Kidney (tissue), 14 donors: ENCODE results near the gene NAT9. TPM values are rescaled to one million over a fixed set of nuclear protein-coding genes. Genes with fewer than 3 reads are reported as not detected.

Experiments used
- DNase-seq, 5 donors: peaks; one replicate each; pipeline ENCODE4 v3.0.0-alpha.2; 2013 to 2020
- FAIRE-seq: peaks from 2 replicates; lab custom pipeline; 2012; peaks lifted over from hg19 to GRCh38; lab: Jason Lieb, UNC
- H3K27ac ChIP-seq, 2 donors: one replicate each; pipeline ENCODE4 v1.7.0; 2013; ENCODE audit warnings: low read depth in 2 of 2, low read length in 2 of 2, inconsistent platforms in 1 of 2
- H3K27me3 ChIP-seq: one replicate; pipeline ENCODE4 v1.7.1; 2013; ENCODE audit warnings: low read length, inconsistent platforms; ENCODE audit not compliant: control insufficient read depth, insufficient read depth
- H3K36me3 ChIP-seq, 3 donors: one replicate each; pipeline versions ENCODE4 v1.7.0 to v1.7.1; 2013; ENCODE audit warnings: low read length in 3 of 3, control low read depth in 1 of 3, inconsistent platforms in 1 of 3; ENCODE audit not compliant: insufficient read depth in 3 of 3, control insufficient read depth in 2 of 3
- H3K4me1 ChIP-seq, 3 donors: one replicate each; pipeline versions ENCODE4 v1.7.0 to v1.7.1; 2013; ENCODE audit warnings: low read length in 3 of 3, inconsistent platforms in 1 of 3, low read depth in 1 of 3; ENCODE audit not compliant: control insufficient read depth in 2 of 3, insufficient read depth in 2 of 3
- H3K4me3 ChIP-seq, 3 donors: one replicate each; pipeline versions ENCODE4 v1.7.0 to v1.8.1; 2013; ENCODE audit warnings: low read length in 3 of 3, control low read depth in 1 of 3, inconsistent platforms in 1 of 3
- H3K9ac ChIP-seq, 3 donors: one replicate each; pipeline versions ENCODE4 v1.7.0 to v1.7.1; 2013; ENCODE audit warnings: low read length in 3 of 3, control low read depth in 1 of 3, inconsistent platforms in 1 of 3
- H3K9me3 ChIP-seq, 3 donors: one replicate each; pipeline versions ENCODE4 v1.7.0 to v1.7.1; 2013; ENCODE audit warnings: low read length in 3 of 3, control low read depth in 1 of 3, inconsistent platforms in 1 of 3; ENCODE audit not compliant: control insufficient read depth in 2 of 3, insufficient read depth in 1 of 3
- CTCF ChIP-seq: IDR thresholded peaks from 3 replicates; pipeline ENCODE4 v1.5.1; 2012; ENCODE audit warnings: mild to moderate bottlenecking, moderate library complexity, borderline replicate concordance; ENCODE audit not compliant: insufficient read depth; ENCODE audit errors: extremely low read depth
- intact Hi-C: fragments of 100-400 bp; cut with DNase I; formaldehyde crosslinking; loops from one replicate; pipeline ENCODE4 v1.11.1; 2022
- polyA plus RNA-seq: library from polyadenylated mRNA; stranded (reverse); fragments of 350-450 nt; fragmentation: Illumina TruSeq; extraction: RNeasy Lipid Tissue Mini Kit (QIAGEN cat#74804); gene quantifications from one replicate; pipeline ENCODE4 v1.2.3, GENCODE V29; 2014; ENCODE audit warnings: low read depth, low replicate concordance; ENCODE audit not compliant: insufficient read depth
- total RNA-seq: library from RNA; stranded (reverse); fragmentation: NEBNext Ultra II Directional; extraction: Animal tissue kit (Norgen Biotek cat#: 25700); gene quantifications from one replicate; pipeline ENCODE4 v1.2.1, GENCODE V29; 2021
- donor health status: control.
- donor health status: control.
- donor health status: control.
- donor health status: control.
- donor health status: control.
- donor health status: DM: yes; HTN: yes; CAD: no.
- donor health status: Normal renal cell carcinoma (clear cell type).

The NAT9 gene
- total and polyA plus RNA-seq, 2 donors from 2014 or later = 33.5 to 41.5 TPM

- intact Hi-C loops = no loop called here
- Histone ChIP-seq H3K9ac (no peak overlapping the region), H3K27ac (no peak overlapping the region), H3K27me3 (no peaks in the 10 kb centered on the region), H3K9me3 (no peaks in the 10 kb centered on the region), H3K4me3 (no peak overlapping the region), H3K36me3 (no peaks in the 10 kb centered on the region), H3K4me1 (no peaks in the 10 kb centered on the region)
- FAIRE-seq (no peak), DNase-seq (no peak)
- no peak for TF ChIP-seq CTCF
Measured at GRCh38 chr17:74807925-74808324, 31.8 kb upstream of the NAT9 start.

- H3K4me3 ChIP-seq = no peak overlapping the region
- no peaks in the 10 kb centered on the region for H3K36me3 ChIP-seq
- intact Hi-C loops = no loop called here
- H3K27ac ChIP-seq = no peak overlapping the region
- H3K4me1 ChIP-seq = no peaks in the 10 kb centered on the region
- H3K27me3 ChIP-seq = no peaks in the 10 kb centered on the region
- no peak for FAIRE-seq
- no peak for DNase-seq
- TF ChIP-seq CTCF = no peak
- H3K9me3 ChIP-seq = no peaks in the 10 kb centered on the region
- H3K9ac ChIP-seq = no peak overlapping the region
Measured at GRCh38 chr17:74807441-74807840, 31.3 kb upstream of the NAT9 start.

- Histone ChIP-seq H3K9me3 (no peaks in the 10 kb centered on the region), H3K27me3 (no peaks in the 10 kb centered on the region), H3K27ac (no peak overlapping the region), H3K9ac (no peak overlapping the region), H3K4me1 (no peaks in the 10 kb centered on the region), H3K4me3 (no peak overlapping the region), H3K36me3 (no peaks in the 10 kb centered on the region)
- intact Hi-C loops = no loop called here
- no peak for FAIRE-seq
- no peak for TF ChIP-seq CTCF
- no peak for DNase-seq
Measured at GRCh38 chr17:74806334-74806733, 30.2 kb upstream of the NAT9 start.

GRCh38 chr17:74805591-74805991 lies 29.4 kb upstream of the NAT9 start:
- Histone ChIP-seq H3K9ac (no peak overlapping the region), H3K27me3 (no peaks in the 10 kb centered on the region), H3K27ac (no peak overlapping the region), H3K4me1 (no peaks in the 10 kb centered on the region), H3K4me3 (no peak overlapping the region), H3K36me3 (peaks cover 0 to 3% (median 0%) of the 10 kb centered on the region in 3 donors), H3K9me3 (no peaks in the 10 kb centered on the region)
- TF ChIP-seq CTCF = no peak
- DNase-seq = no peak
- no peak for FAIRE-seq
- intact Hi-C loops = no loop called here
